OCI-LY7 (cell line): ENCODE measurements around the gene ZNF221. TPM values are rescaled to one million over a fixed set of nuclear protein-coding genes. Genes with fewer than 3 reads are reported as not detected.

Source experiments
- BruUV-seq: library from RNA; stranded (reverse); fragments of 400-500 nt; replicated peaks from 2 replicates; lab custom pipeline; 2021; lab: Mats Ljungman, UMichigan
- CTCF ChIA-PET: fragments of 300-600 bp; sonication (Branson Sonifier 250); formaldehyde crosslinking; loops from one replicate; lab custom pipeline; 2022; ENCODE audit warnings: antibody characterized with exemption; ENCODE audit not compliant: unreplicated experiment; lab: Charles Lee
- POLR2A ChIA-PET: fragments of 300-600 bp; sonication (Branson Sonifier 250); formaldehyde crosslinking; loops from one replicate; lab custom pipeline; 2022; ENCODE audit warnings: antibody characterized with exemption; lab: Charles Lee
- DNase-seq: peaks from one replicate; pipeline ENCODE4 v3.0.0-alpha.2; 2015; ENCODE audit warnings: low spot score
- H2AFZ ChIP-seq: fragments of 200-600 bp; sonication (generic), shearing (Covaris generic); 2 replicates; pipeline ENCODE4 v1.6.1; 2014; ENCODE audit warnings: mild to moderate bottlenecking, antibody characterized with exemption, low read length, moderate library complexity
- H3K27ac ChIP-seq: fragments of 200-600 bp; sonication (generic); 2 replicates; pipeline ENCODE4 v1.5.1; 2014; ENCODE audit warnings: mixed run types, low read depth, mild to moderate bottlenecking, moderate library complexity, low read length, inconsistent platforms; ENCODE audit not compliant: poor library complexity, severe bottlenecking
- H3K36me3 ChIP-seq: fragments of 200-600 bp; sonication (generic); 2 replicates; pipeline ENCODE4 v1.6.1; 2014; ENCODE audit warnings: mild to moderate bottlenecking, antibody characterized with exemption, low read length, moderate library complexity, mixed read lengths; ENCODE audit not compliant: insufficient read depth
- H3K4me1 ChIP-seq: fragments of 200-600 bp; sonication (generic); 2 replicates; pipeline ENCODE4 v1.5.1; 2014; ENCODE audit warnings: mild to moderate bottlenecking, low read length; ENCODE audit not compliant: insufficient read depth, poor library complexity, severe bottlenecking
- H3K4me2 ChIP-seq: fragments of 200-600 bp; sonication (generic); 2 replicates; pipeline ENCODE4 v1.6.1; 2014; ENCODE audit warnings: mild to moderate bottlenecking, low read length
- H3K4me3 ChIP-seq: fragments of 200-600 bp; sonication (generic); 2 replicates; pipeline ENCODE4 v1.5.1; 2014; ENCODE audit warnings: mild to moderate bottlenecking, low read depth, low read length; ENCODE audit not compliant: poor library complexity, severe bottlenecking
- H3K79me2 ChIP-seq: fragments of 200-600 bp; sonication (generic); 2 replicates; pipeline ENCODE4 v1.6.1; 2016; ENCODE audit warnings: low read depth, mild to moderate bottlenecking, low read length, moderate library complexity, mixed read lengths; ENCODE audit not compliant: insufficient read depth
- H3K9me2 ChIP-seq: fragments of 200-600 bp; sonication (generic); 2 replicates; pipeline ENCODE4 v1.6.1; 2016; ENCODE audit warnings: mild to moderate bottlenecking, low read length, mixed read lengths; ENCODE audit not compliant: insufficient read depth
- H3K9me3 ChIP-seq: fragments of 200-600 bp; sonication (generic); 2 replicates; pipeline ENCODE4 v1.6.1; 2014; ENCODE audit warnings: mild to moderate bottlenecking, mixed run types, low read length, mixed read lengths
- H4K20me1 ChIP-seq: fragments of 200-600 bp; sonication (generic); 2 replicates; pipeline ENCODE4 v1.6.1; 2014; ENCODE audit warnings: mild to moderate bottlenecking, antibody characterized with exemption, low read length, moderate library complexity, mixed read lengths; ENCODE audit not compliant: insufficient read depth
- CTCF ChIP-seq: fragments of 200-600 bp; sonication (generic); conservative IDR thresholded peaks from 2 replicates; pipeline ENCODE4 v1.5.1; 2014; ENCODE audit warnings: mild to moderate bottlenecking, antibody characterized with exemption, low read length, moderate library complexity, mixed read lengths
- EZH2phosphoT487 ChIP-seq: fragments of 200-600 bp; sonication (generic); IDR thresholded peaks from 2 replicates; pipeline ENCODE4 v1.6.1; 2018; ENCODE audit warnings: low read depth, borderline replicate concordance, mild to moderate bottlenecking, mixed run types, antibody characterized with exemption, low read length, moderate library complexity, mixed read lengths
- intact Hi-C: fragments of 100-400 bp; cut with micrococcal nuclease; formaldehyde crosslinking; loops from one replicate; pipeline ENCODE4 v1.10.0; 2022; ENCODE audit not compliant: unreplicated experiment
- small RNA-seq: library from RNA; depleted of rRNA; stranded (forward); fragments of <200 nt; gene quantifications from one replicate; pipeline ENCODE3, GENCODE V24; 2014
- total RNA-seq, 2 experiments: library from RNA; depleted of rRNA in 1 of 2; stranded (reverse); fragments of >200 nt in 1 of 2; shearing (Covaris generic) in 1 of 2; gene quantifications; 2 replicates each; pipeline ENCODE4 v1.2.3, GENCODE V29; 2014 to 2022

ZNF221 gene
- total RNA-seq, 2 experiments from 2014 or later: 0.28 TPM; not detected in 1

GRCh38 chr19:44005973-44006372 is 54.9 kb downstream of the ZNF221 start:
- no TSS peak for BruUV-seq
- TF ChIP-seq CTCF: no peak
- no peak for TF ChIP-seq EZH2phosphoT487
- H3K9me3 ChIP-seq: no peaks in the 10 kb centered on the region
- H2AFZ ChIP-seq: no peak overlapping the region
- H3K4me3 ChIP-seq: no peak overlapping the region
- H4K20me1 ChIP-seq: no peaks in the 10 kb centered on the region
- no peak overlapping the region for H3K27ac ChIP-seq
- DNase-seq: no peak
- ChIA-PET POLR2A (no interaction called here), CTCF (no interaction called here)
- no peak overlapping the region for H3K4me2 ChIP-seq
- H3K4me1 ChIP-seq: peaks cover 4% of the 10 kb centered on the region
- no peaks in the 10 kb centered on the region for H3K9me2 ChIP-seq
- peaks cover 19% of the 10 kb centered on the region for H3K36me3 ChIP-seq
- no peaks in the 10 kb centered on the region for H3K79me2 ChIP-seq
- intact Hi-C loops: loop anchor here (10.0 kb wide), 1 partner anchor 89 kb away; the partner anchor contains the start of gene ZNF224

GRCh38 chr19:44007473-44007872 is 56.4 kb downstream of the ZNF221 start:
- CTCF ChIA-PET: no interaction called here
- no TSS peak for BruUV-seq
- intact Hi-C loops: loop anchor here (10.0 kb wide), 1 partner anchor 87 kb away; the partner anchor contains the start of gene ZNF224
- Histone ChIP-seq H3K9me2 (no peaks in the 10 kb centered on the region), H3K27ac (no peak overlapping the region), H3K4me2 (no peak overlapping the region), H2AFZ (no peak overlapping the region), H3K36me3 (peaks cover 25% of the 10 kb centered on the region), H3K79me2 (no peaks in the 10 kb centered on the region), H3K4me3 (no peak overlapping the region), H3K9me3 (no peaks in the 10 kb centered on the region), H4K20me1 (no peaks in the 10 kb centered on the region), H3K4me1 (peaks cover 4% of the 10 kb centered on the region)
- TF ChIP-seq EZH2phosphoT487 (no peak), CTCF (no peak)
- POLR2A ChIA-PET: no interaction called here
- no peak for DNase-seq

- Histone ChIP-seq H3K9me2 (no peaks in the 10 kb centered on the region), H3K4me2 (no peak overlapping the region), H3K4me3 (no peak overlapping the region), H3K9me3 (no peaks in the 10 kb centered on the region), H4K20me1 (no peaks in the 10 kb centered on the region), H3K79me2 (no peaks in the 10 kb centered on the region), H3K4me1 (no peaks in the 10 kb centered on the region), H3K36me3 (peaks cover 25% of the 10 kb centered on the region), H3K27ac (no peak overlapping the region), H2AFZ (no peak overlapping the region)
- no peak for DNase-seq
- CTCF ChIA-PET: no interaction called here
- TF ChIP-seq CTCF: no peak
- TF ChIP-seq EZH2phosphoT487: no peak
- POLR2A ChIA-PET: no interaction called here
- intact Hi-C loops: no loop called here
- BruUV-seq: no TSS peak
Observed at GRCh38 chr19:44010468-44010867, 59.4 kb downstream of the ZNF221 start.

Small RNA genes lying within 50 kb of the gene (small RNA-seq; reads per million reads assigned to genes)
- gene AC006213.5: not detected

Other genes with a start within 250 kb of the ZNF221 start
- not detected in 2 replicates for gene IRGC, start 235.2 kb upstream of the ZNF221 start, total RNA-seq (2014; rRNA removed; shearing (Covaris generic))
- gene IRGC, start 235.2 kb upstream of the ZNF221 start, total RNA-seq (2022): not detected in 2 replicates
- gene SMG9, start 196.3 kb upstream of the ZNF221 start, total RNA-seq (2014; rRNA removed; shearing (Covaris generic)): 49.1 and 65.6 TPM in 2 replicates
- gene SMG9, start 196.3 kb upstream of the ZNF221 start, total RNA-seq (2022): 75.5 and 83.1 TPM in 2 replicates
- 31.3 and 39.7 TPM in 2 replicates for gene KCNN4, start 170.3 kb upstream of the ZNF221 start, total RNA-seq (2014; rRNA removed; shearing (Covaris generic))
- 39.3 and 40.0 TPM in 2 replicates for gene KCNN4, start 170.3 kb upstream of the ZNF221 start, total RNA-seq (2022)
- gene LYPD5, start 148.8 kb upstream of the ZNF221 start, total RNA-seq (2014; rRNA removed; shearing (Covaris generic)): not detected in 2 replicates
- not detected in 2 replicates for gene LYPD5, start 148.8 kb upstream of the ZNF221 start, total RNA-seq (2022)
- gene ZNF283, start 123.9 kb upstream of the ZNF221 start, total RNA-seq (2014; rRNA removed; shearing (Covaris generic)): 4.3 and 4.8 TPM in 2 replicates
- 1.9 and 2.8 TPM in 2 replicates for gene ZNF283, start 123.9 kb upstream of the ZNF221 start, total RNA-seq (2022)
- gene ZNF404, start 67.3 kb upstream of the ZNF221 start, total RNA-seq (2014; rRNA removed; shearing (Covaris generic)): not detected in 2 replicates
- not detected in 2 replicates for gene ZNF404, start 67.3 kb upstream of the ZNF221 start, total RNA-seq (2022)
- 14.5 and 15.3 TPM in 2 replicates for gene ZNF45, start 15.9 kb upstream of the ZNF221 start, total RNA-seq (2014; rRNA removed; shearing (Covaris generic))
- 9.7 and 12.7 TPM in 2 replicates for gene ZNF45, start 15.9 kb upstream of the ZNF221 start, total RNA-seq (2022)
- not detected in 2 replicates for gene ZNF155, start 33.0 kb downstream of the ZNF221 start, total RNA-seq (2014; rRNA removed; shearing (Covaris generic))
- gene ZNF155, start 33.0 kb downstream of the ZNF221 start, total RNA-seq (2022): not detected in 2 replicates
- gene ZNF230, start 51.7 kb downstream of the ZNF221 start, total RNA-seq (2014; rRNA removed; shearing (Covaris generic)): 1.7 and 1.8 TPM in 2 replicates
- 1.6 and 2.8 TPM in 2 replicates for gene ZNF230, start 51.7 kb downstream of the ZNF221 start, total RNA-seq (2022)
- gene ZNF222, start 74.2 kb downstream of the ZNF221 start, total RNA-seq (2014; rRNA removed; shearing (Covaris generic)): not detected in 2 replicates
- not detected in 2 replicates for gene ZNF222, start 74.2 kb downstream of the ZNF221 start, total RNA-seq (2022)
- not detected in 2 replicates for gene ZNF223, start 100.8 kb downstream of the ZNF221 start, total RNA-seq (2014; rRNA removed; shearing (Covaris generic))
- not detected in 2 replicates for gene ZNF223, start 100.8 kb downstream of the ZNF221 start, total RNA-seq (2022)
- gene ZNF284, start 120.9 kb downstream of the ZNF221 start, total RNA-seq (2014; rRNA removed; shearing (Covaris generic)): not detected in 2 replicates
- not detected in 2 replicates for gene ZNF284, start 120.9 kb downstream of the ZNF221 start, total RNA-seq (2022)
- 17.5 and 20.4 TPM in 2 replicates for gene ZNF224, start 143.1 kb downstream of the ZNF221 start, total RNA-seq (2014; rRNA removed; shearing (Covaris generic))
- gene ZNF224, start 143.1 kb downstream of the ZNF221 start, total RNA-seq (2022): 20.2 and 21.5 TPM in 2 replicates
- 2.4 and 3.5 TPM in 2 replicates for gene ZNF225, start 162.2 kb downstream of the ZNF221 start, total RNA-seq (2014; rRNA removed; shearing (Covaris generic))
- 4.1 and 6.1 TPM in 2 replicates for gene ZNF225, start 162.2 kb downstream of the ZNF221 start, total RNA-seq (2022)
- not detected in 2 replicates for gene ZNF234, start 190.3 kb downstream of the ZNF221 start, total RNA-seq (2014; rRNA removed; shearing (Covaris generic))
- gene ZNF234, start 190.3 kb downstream of the ZNF221 start, total RNA-seq (2022): not detected in 2 replicates
- 14.6 and 14.7 TPM in 2 replicates for gene ZNF226, start 213.9 kb downstream of the ZNF221 start, total RNA-seq (2014; rRNA removed; shearing (Covaris generic))
- gene ZNF226, start 213.9 kb downstream of the ZNF221 start, total RNA-seq (2022): 17.9 and 24.0 TPM in 2 replicates